Mononuclear cell (primary cell): ENCODE measurements around the gene VWA2. TPM values are rescaled to one million over a fixed set of nuclear protein-coding genes. Genes with fewer than 3 reads are reported as not detected.

ENCODE experiments used
- H3K27me3 ChIP-seq: 2 replicates; pipeline ENCODE4 v1.6.0; 2011; ENCODE audit warnings: low read length, control low read depth; ENCODE audit not compliant: insufficient read depth
- H3K4me1 ChIP-seq: 2 replicates; pipeline ENCODE4 v1.5.1; 2011; ENCODE audit warnings: mild to moderate bottlenecking, low read length, control low read depth; ENCODE audit not compliant: insufficient read depth
- H3K4me3 ChIP-seq: 2 replicates; pipeline ENCODE4 v1.5.1; 2011; ENCODE audit warnings: mild to moderate bottlenecking, low read length, moderate library complexity
- H3K9me3 ChIP-seq: 2 replicates; pipeline ENCODE4 v1.5.1; 2011; ENCODE audit warnings: low read depth, mild to moderate bottlenecking, control low read depth, low read length
- total RNA-seq: library from RNA; depleted of rRNA; stranded (reverse); fragments of >200 nt; gene quantifications from one replicate; pipeline ENCODE4 v1.2.3, GENCODE V29; 2012

The VWA2 gene, protein sequence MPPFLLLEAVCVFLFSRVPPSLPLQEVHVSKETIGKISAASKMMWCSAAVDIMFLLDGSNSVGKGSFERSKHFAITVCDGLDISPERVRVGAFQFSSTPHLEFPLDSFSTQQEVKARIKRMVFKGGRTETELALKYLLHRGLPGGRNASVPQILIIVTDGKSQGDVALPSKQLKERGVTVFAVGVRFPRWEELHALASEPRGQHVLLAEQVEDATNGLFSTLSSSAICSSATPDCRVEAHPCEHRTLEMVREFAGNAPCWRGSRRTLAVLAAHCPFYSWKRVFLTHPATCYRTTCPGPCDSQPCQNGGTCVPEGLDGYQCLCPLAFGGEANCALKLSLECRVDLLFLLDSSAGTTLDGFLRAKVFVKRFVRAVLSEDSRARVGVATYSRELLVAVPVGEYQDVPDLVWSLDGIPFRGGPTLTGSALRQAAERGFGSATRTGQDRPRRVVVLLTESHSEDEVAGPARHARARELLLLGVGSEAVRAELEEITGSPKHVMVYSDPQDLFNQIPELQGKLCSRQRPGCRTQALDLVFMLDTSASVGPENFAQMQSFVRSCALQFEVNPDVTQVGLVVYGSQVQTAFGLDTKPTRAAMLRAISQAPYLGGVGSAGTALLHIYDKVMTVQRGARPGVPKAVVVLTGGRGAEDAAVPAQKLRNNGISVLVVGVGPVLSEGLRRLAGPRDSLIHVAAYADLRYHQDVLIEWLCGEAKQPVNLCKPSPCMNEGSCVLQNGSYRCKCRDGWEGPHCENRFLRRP
- not detected for total RNA-seq

DNA sequence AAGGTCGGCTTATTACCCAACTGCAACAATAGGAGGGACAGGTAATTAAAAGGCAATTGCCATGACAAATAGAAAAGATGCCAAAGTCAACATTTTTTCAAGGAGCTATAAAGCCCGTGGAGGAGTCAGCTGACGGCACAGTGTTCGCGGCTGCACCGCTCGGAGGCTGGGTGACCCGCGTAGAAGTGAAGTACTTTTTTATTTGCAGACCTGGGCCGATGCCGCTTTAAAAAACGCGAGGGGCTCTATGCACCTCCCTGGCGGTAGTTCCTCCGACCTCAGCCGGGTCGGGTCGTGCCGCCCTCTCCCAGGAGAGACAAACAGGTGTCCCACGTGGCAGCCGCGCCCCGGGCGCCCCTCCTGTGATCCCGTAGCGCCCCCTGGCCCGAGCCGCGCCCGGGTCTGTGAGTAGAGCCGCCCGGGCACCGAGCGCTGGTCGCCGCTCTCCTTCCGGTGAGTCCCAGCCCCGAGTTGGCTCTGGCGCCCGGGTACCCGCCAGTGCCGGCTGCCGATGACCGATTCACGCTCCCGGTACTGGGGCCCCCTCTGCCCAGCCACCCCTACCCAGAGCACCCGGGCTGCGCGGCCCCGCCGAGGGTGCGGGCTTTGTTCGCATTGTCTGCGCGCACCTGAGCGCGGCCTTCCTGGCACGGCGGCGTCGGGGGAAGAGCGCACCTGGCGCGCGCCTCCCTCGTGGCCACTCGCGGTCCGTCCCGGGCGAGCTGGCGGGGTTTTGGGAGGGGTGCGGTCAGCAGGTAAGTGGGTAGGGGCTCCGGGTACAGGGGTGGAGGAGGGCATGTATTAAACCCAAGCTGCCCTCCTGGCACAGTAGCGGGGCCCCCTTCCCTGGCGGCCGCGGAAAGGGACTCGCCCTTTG is at the start of gene VWA2:
Gene VWA2 (plus strand): TSS at position 138 of the 877 bp plus-strand sequence. CDS start 9,460 bp downstream, outside the sequence.
- Histone ChIP-seq H3K4me1 (peaks cover 8% of the 10 kb centered on the region), H3K4me3 (no peak within 1 kb of the TSS), H3K27me3 (peaks cover 52% of the 10 kb centered on the region), H3K9me3 (no peaks in the 10 kb centered on the region)

DNA sequence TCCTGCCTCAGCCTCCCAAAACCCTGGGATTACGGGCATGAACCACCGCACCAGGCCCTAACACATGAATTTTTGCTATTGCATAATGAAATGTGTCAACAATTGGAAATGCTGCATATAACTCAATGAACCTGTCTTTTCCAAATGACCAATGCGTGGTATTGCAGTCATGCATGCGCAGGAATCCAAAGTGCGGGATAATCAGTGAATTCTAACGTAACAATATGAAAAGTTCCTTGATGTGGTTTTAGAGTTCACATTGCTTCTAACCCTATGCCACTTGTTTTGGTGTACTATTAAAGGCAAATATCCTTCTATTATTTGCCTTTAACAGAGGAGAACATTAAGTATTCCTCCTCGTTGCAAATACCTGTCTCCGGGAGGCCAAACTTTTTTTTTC is 49.4 kb upstream of the VWA2 start:
- Histone ChIP-seq H3K9me3 (no peaks in the 10 kb centered on the region), H3K27me3 (peaks cover 2% of the 10 kb centered on the region)

DNA sequence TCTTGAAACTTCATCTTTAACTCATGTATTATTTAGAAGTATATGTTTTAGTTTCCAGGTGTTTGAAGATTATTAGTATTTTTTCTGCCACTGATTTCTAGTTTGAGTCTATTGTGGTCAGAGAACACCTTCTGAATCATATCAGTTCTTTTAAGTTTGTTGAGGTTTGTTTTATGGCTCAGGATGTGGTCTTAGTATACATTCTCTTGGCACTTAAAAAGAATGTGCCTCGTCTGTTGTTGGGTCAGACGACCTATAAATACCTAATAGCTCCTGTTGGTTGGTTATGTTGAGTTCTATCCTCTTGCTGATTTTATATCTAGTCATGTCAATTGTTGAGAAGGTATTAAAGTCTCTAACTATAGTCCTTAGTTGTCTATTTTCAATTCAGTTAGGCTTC is 44.0 kb upstream of the VWA2 start:
- H3K27me3 ChIP-seq: peaks cover 8% of the 10 kb centered on the region
- no peak overlapping the region for H3K4me3 ChIP-seq
- no peaks in the 10 kb centered on the region for H3K4me1 ChIP-seq
- no peaks in the 10 kb centered on the region for H3K9me3 ChIP-seq

More for the DNA sequence above, 49.4 kb upstream of the VWA2 start:
- H3K4me1 ChIP-seq: no peaks in the 10 kb centered on the region
- no peak overlapping the region for H3K4me3 ChIP-seq

DNA sequence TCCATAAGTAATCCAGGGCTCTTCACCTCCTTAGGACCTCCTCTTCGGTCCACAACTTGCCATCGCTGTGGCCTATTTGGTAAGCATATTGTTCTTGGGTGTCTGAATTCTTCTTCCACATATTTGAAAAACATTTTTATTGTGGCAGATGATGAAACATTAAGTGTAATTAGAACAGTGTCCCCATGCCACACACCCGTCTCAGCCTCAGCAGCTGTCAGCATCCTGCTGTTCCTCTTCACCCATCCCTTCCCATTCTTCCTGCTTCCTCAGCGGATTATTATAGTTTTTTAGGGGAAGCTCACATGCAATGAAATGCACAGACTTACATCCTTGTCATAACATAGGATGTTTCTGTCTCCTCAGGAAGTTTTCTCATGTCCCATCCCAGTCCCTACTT is 39.8 kb upstream of the VWA2 start:
- no peaks in the 10 kb centered on the region for H3K4me1 ChIP-seq
- peaks cover 8% of the 10 kb centered on the region for H3K27me3 ChIP-seq
- H3K4me3 ChIP-seq: no peak overlapping the region
- H3K9me3 ChIP-seq: no peaks in the 10 kb centered on the region

DNA sequence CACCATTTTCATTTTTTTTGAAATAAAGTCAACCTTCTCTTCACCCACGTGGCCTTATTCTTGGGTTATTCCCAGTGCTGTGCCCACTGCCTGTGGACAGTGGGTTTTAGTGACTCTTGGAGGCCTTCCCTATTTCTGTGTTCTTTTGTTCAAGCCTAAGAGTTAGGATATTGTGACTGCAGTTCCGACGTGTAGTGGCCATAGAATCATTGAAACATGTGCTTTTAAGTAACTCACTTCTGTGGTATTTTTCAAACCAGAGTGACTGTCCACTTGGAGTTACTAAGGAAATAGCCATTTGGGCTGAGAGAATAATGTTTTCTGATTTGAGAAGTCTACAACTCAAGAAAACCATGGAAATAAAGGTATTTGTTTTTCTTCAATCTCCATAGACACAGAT is 36.2 kb upstream of the VWA2 start:
- H3K9me3 ChIP-seq: no peaks in the 10 kb centered on the region
- H3K27me3 ChIP-seq: peaks cover 4% of the 10 kb centered on the region
- H3K4me1 ChIP-seq: no peaks in the 10 kb centered on the region
- no peak overlapping the region for H3K4me3 ChIP-seq

DNA sequence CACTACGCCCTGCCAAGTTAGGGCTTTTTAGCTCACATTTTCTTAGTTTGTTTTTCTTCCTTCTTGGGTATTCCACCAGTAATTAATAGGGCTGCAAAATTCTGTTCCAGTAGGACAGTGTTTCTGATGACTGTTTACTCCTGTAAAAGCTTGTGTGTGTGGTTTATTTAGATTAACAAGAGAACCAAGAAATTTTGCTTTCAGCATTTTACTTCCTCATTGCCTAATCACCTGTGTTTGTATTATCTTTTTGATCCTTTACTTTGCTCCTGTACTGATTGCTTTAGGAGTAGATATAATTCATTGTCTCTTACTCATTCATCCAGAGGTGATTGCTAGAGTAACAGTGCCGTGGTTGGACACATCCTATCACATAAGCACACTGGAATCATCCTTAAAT is 32.2 kb upstream of the VWA2 start:
- Histone ChIP-seq H3K27me3 (peaks cover 12% of the 10 kb centered on the region), H3K4me1 (no peaks in the 10 kb centered on the region), H3K4me3 (no peak overlapping the region), H3K9me3 (no peaks in the 10 kb centered on the region)

DNA sequence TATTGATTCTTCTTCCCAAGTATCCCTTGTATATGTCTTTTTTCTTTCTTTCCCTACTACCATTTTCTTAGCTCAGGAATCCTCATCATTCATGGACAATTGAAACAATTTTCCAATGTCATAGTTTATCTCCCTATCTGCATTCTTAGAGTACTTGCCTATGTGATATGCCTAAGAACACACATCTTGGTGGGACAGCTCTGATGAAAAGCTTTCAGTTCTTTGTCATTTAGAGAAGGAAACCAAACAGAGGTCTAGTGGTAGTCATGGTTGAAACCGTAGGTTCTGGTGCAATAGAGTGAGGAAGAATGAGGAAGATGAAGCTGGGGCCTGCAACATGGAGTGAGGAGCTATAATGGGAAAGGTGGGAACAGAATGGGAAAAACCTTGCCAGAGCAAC is 31.7 kb upstream of the VWA2 start:
- no peaks in the 10 kb centered on the region for H3K9me3 ChIP-seq
- H3K27me3 ChIP-seq: peaks cover 12% of the 10 kb centered on the region
- no peak overlapping the region for H3K4me3 ChIP-seq
- H3K4me1 ChIP-seq: no peaks in the 10 kb centered on the region

DNA sequence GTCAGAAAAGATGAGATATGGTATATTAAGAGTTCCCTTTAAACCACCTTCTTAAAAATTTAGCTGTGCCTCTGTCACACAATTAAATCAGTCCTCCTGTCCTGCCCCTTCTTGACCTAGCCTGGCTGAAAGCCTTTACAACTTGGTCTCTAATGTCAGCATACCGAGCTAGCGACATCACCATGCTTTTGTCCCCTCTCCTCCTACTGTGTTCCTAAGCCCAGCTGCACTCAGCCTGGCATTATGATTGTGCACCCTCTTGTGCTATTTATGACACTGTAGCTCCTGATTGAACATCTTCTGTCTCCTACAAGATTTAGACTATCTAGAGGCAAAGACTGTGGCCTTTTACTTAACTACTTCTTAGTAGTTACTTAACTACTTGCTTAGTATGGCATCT is 30.7 kb upstream of the VWA2 start:
- Histone ChIP-seq H3K9me3 (no peaks in the 10 kb centered on the region), H3K4me3 (no peak overlapping the region), H3K4me1 (no peaks in the 10 kb centered on the region), H3K27me3 (peaks cover 12% of the 10 kb centered on the region)

DNA sequence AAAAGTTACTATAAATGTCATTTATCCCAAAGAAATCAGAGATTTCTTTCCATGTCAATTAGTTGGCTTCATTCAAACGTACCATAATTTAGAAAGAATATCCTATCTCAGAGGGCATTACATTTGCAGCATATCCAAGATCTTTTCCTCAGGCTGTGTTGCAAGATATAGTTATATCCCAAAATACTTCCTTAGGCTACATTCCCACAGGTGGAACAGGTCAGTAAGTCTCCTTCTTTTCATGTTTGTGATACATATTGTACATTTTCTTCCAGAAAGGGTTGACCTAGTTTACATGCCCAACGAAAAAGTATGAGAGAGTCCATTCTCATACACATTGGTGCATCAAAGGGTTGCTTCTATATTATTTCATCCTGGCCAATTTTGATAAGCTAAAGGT is 26.9 kb upstream of the VWA2 start:
- Histone ChIP-seq H3K4me3 (no peak overlapping the region), H3K9me3 (no peaks in the 10 kb centered on the region), H3K4me1 (no peaks in the 10 kb centered on the region), H3K27me3 (peaks cover 8% of the 10 kb centered on the region)

DNA sequence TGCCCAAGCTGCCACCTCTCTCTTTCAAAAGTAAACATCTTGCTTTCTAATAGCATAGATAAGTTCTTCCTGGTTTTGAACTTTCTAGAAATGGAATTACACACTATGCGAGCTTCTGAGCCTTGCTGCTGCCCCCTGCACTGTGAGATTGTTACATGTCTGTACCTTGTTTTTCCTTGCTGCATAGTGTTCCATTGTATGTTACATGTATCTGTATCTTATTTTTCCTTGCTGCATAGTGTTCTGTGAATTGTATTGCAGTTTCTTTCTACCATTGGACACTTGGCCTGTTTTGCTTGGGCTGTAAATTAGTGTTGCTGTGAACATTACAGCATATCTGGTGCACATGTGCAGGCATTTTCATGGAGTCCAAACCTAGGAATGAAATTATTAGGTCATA is 24.0 kb upstream of the VWA2 start:
- H3K9me3 ChIP-seq: no peaks in the 10 kb centered on the region
- no peak overlapping the region for H3K4me3 ChIP-seq
- no peaks in the 10 kb centered on the region for H3K4me1 ChIP-seq
- peaks cover 8% of the 10 kb centered on the region for H3K27me3 ChIP-seq

DNA sequence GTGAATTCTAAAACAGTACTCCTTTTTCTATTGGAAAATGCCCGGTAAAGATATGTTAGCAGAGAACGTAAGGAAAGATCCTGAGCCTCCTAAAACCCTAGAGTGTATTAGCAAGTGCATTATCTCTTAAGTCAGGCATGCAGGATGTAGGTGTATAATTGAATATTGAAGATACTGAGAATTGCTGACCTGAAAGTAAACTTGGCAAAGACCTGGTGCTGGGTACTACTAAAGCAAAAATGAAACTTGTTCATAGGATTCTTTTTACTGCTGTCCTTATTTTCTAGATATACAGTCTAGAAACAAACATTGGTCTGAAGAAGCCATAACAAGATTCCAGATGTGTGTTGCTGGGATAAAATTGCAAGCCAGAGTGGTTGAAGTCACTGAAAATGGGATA is 18.8 kb upstream of the VWA2 start:
- Histone ChIP-seq H3K4me1 (no peaks in the 10 kb centered on the region), H3K27me3 (peaks cover 6% of the 10 kb centered on the region), H3K9me3 (no peaks in the 10 kb centered on the region), H3K4me3 (no peak overlapping the region)

DNA sequence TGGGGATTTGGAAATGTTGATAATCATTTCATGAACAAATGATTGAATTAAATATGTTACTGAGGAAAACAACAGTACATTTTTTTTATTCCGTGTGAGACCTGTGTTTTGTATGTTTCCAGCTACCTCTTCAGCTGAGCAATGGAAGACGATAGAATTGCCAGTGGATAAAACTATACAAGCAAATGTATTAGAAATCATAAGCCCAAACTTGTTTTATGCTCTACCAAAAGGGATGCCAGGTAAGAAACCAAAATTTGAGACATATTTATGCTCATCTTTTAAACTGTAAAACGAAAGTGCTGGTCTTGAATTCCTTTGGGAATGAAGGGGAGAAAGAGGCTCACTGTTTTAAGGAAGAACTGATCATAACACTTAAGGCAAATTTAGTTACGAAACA is 17.8 kb upstream of the VWA2 start:
- Histone ChIP-seq H3K9me3 (no peaks in the 10 kb centered on the region), H3K4me1 (no peaks in the 10 kb centered on the region), H3K4me3 (no peak overlapping the region), H3K27me3 (peaks cover 6% of the 10 kb centered on the region)

DNA sequence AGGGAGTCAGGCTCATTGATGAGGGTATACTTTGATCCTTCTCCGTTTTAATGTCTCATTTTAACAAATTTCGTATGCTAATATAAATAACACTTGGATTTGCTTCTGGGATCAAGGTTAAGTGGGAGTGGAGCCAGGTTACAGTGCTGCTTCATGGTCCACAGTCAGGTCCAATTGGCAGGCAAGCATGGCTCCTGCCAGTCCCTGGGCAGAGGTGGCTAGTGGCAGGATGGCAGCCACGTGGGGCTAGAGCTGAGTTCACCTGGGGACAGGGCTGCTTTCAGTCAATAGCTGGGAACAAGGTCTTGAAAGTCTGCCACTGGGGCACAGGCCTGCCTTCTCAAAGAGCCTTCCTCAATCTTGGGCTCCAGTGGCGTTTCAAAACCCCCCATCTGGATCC is 16.0 kb upstream of the VWA2 start:
- no peak overlapping the region for H3K4me3 ChIP-seq

DNA sequence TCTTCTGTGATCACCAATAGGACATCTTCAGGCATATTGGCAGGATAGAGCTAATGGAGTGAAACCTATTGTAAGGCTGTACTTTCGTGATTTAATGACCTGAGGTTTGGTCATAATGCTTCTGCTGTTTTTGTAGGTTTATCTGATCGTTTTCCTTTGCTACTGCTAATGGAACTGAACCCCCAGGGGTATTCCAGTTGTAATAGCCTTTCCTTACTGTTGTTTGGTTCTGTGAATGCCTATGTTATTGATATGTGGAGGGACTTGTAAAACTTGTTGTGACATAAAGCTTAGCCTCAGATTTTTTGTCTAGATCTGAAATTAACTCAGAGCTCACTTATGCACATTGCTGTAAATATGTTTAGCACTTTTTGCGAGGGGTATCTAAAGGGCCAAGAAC is 10.9 kb upstream of the VWA2 start:
- Histone ChIP-seq H3K27me3 (no peaks in the 10 kb centered on the region), H3K9me3 (no peaks in the 10 kb centered on the region)

More for the DNA sequence above, 16.0 kb upstream of the VWA2 start:
- H3K27me3 ChIP-seq: peaks cover 6% of the 10 kb centered on the region
- no peaks in the 10 kb centered on the region for H3K4me1 ChIP-seq
- H3K9me3 ChIP-seq: no peaks in the 10 kb centered on the region

More for the DNA sequence above, 10.9 kb upstream of the VWA2 start:
- H3K4me3 ChIP-seq: no peak overlapping the region
- H3K4me1 ChIP-seq: no peaks in the 10 kb centered on the region
